SK-N-SH treated with all-trans-retinoic acid at 6 μM for 48 hours (cell line): Measurements from ENCODE around the gene SEC24C.
A peak's percentile ranks its signal among the peaks of the same experiment; 100 is the strongest.

ENCODE experiments used
- ATAC-seq: fragments of 200-7000 bp; cut with Tn5 transposase; 3 replicates; pipeline ENCODE4 v1.9.1; 2020; ENCODE audit warnings: mild to moderate bottlenecking, moderate library complexity
- ARNTL ChIP-seq: fragments of 450-650 bp; formaldehyde crosslinking; IDR thresholded peaks from 2 replicates; pipeline ENCODE4 v1.5.0; 2020; ENCODE audit warnings: low read depth, mild to moderate bottlenecking, moderate library complexity, borderline replicate concordance
- BACH2 ChIP-seq: fragments of 250-450 bp; sonication (Bioruptor Pico); IDR thresholded peaks from 2 replicates; pipeline ENCODE4 v1.9.0; 2021; ENCODE audit warnings: mild to moderate bottlenecking, borderline replicate concordance
- CREB5 ChIP-seq: fragments of 250-450 bp; sonication (Bioruptor Pico); IDR thresholded peaks from 2 replicates; pipeline ENCODE4 v1.5.1; 2020; ENCODE audit warnings: low read depth, mild to moderate bottlenecking, moderate library complexity
- CSDC2 ChIP-seq: fragments of 250-450 bp; sonication (Bioruptor Pico); IDR thresholded peaks from 2 replicates; pipeline ENCODE4 v1.5.0; 2020; ENCODE audit warnings: mild to moderate bottlenecking, moderate library complexity
- CSRNP3 ChIP-seq: fragments of 250-450 bp; sonication (Bioruptor Pico); IDR thresholded peaks from 2 replicates; pipeline ENCODE4 v1.5.1; 2021; ENCODE audit warnings: mild to moderate bottlenecking, moderate library complexity
- ESRRG ChIP-seq: fragments of 250-450 bp; sonication (Bioruptor Pico); IDR thresholded peaks from 2 replicates; pipeline ENCODE4 v1.6.1; 2021; ENCODE audit warnings: mild to moderate bottlenecking
- ISL1 ChIP-seq: fragments of 250-450 bp; sonication (Bioruptor Pico); IDR thresholded peaks from 2 replicates; pipeline ENCODE4 v2.1.2; 2022; ENCODE audit warnings: mild to moderate bottlenecking, moderate library complexity
- OSR1 ChIP-seq: fragments of 250-450 bp; sonication (Bioruptor Pico); IDR thresholded peaks from 2 replicates; pipeline ENCODE4 v1.8.0; 2022; ENCODE audit warnings: moderate library complexity, mild to moderate bottlenecking, inconsistent platforms
- PATZ1 ChIP-seq: fragments of 250-450 bp; sonication (Bioruptor Pico); IDR thresholded peaks from 2 replicates; pipeline ENCODE4 v1.8.0; 2020; ENCODE audit warnings: mild to moderate bottlenecking, moderate library complexity, borderline replicate concordance
- POU6F1 ChIP-seq: fragments of 250-450 bp; sonication (Bioruptor Pico); IDR thresholded peaks from 2 replicates; pipeline ENCODE4 v1.8.0; 2021; ENCODE audit warnings: low read depth, mild to moderate bottlenecking, moderate library complexity, borderline replicate concordance
- RARB ChIP-seq: fragments of 250-450 bp; sonication (Bioruptor Pico); IDR thresholded peaks from 2 replicates; pipeline ENCODE4 v1.8.0; 2021; ENCODE audit warnings: mild to moderate bottlenecking, moderate library complexity
- SNAI2 ChIP-seq: fragments of 250-450 bp; sonication (Bioruptor Pico); IDR thresholded peaks from 2 replicates; pipeline ENCODE4 v1.5.0; 2020; ENCODE audit warnings: mild to moderate bottlenecking, moderate library complexity
- TCF4 ChIP-seq: fragments of 250-450 bp; sonication (Bioruptor Pico); IDR thresholded peaks from 2 replicates; pipeline ENCODE4 v1.8.0; 2021; ENCODE audit warnings: mild to moderate bottlenecking, moderate library complexity, borderline replicate concordance
- TOX ChIP-seq: fragments of 250-450 bp; sonication (Bioruptor Pico); IDR thresholded peaks from 2 replicates; pipeline ENCODE4 v1.8.0; 2021; ENCODE audit warnings: mild to moderate bottlenecking, moderate library complexity, borderline replicate concordance
- ZC3H10 ChIP-seq: fragments of 250-450 bp; sonication (Bioruptor Pico); IDR thresholded peaks from 2 replicates; pipeline ENCODE4 v1.5.1; 2021; ENCODE audit warnings: mild to moderate bottlenecking, moderate library complexity
- ZFP3 ChIP-seq: fragments of 250-450 bp; sonication (Bioruptor Pico); IDR thresholded peaks from 2 replicates; pipeline ENCODE4 v1.5.0; 2020; ENCODE audit warnings: mild to moderate bottlenecking, moderate library complexity
- ZFP30 ChIP-seq: fragments of 450-650 bp; formaldehyde crosslinking; IDR thresholded peaks from 2 replicates; pipeline ENCODE4 v1.5.0; 2022; ENCODE audit warnings: mild to moderate bottlenecking, moderate library complexity
- ZNF565 ChIP-seq: fragments of 450-650 bp; formaldehyde crosslinking; conservative IDR thresholded peaks from 2 replicates; pipeline ENCODE4 v1.5.0; 2020; ENCODE audit warnings: low read depth, mild to moderate bottlenecking, moderate library complexity
- ZNF70 ChIP-seq: fragments of 450-650 bp; formaldehyde crosslinking; IDR thresholded peaks from 2 replicates; pipeline ENCODE4 v1.5.0; 2020; ENCODE audit warnings: mild to moderate bottlenecking, moderate library complexity
- ZNF8 ChIP-seq: fragments of 450-650 bp; formaldehyde crosslinking; IDR thresholded peaks from 2 replicates; pipeline ENCODE4 v1.5.0; 2020; ENCODE audit warnings: mild to moderate bottlenecking, moderate library complexity

Gene SEC24C

GRCh38 chr10:73799899-73800559, 55.9 kb downstream of the SEC24C start:
- TF ChIP-seq CSDC2 (no peak), TCF4 (CRISPR knock-in tag) (no peak), PATZ1 (CRISPR knock-in tag) (no peak), POU6F1 (CRISPR knock-in tag) (no peak), ZNF565 (CRISPR knock-in tag) (no peak), TOX (CRISPR knock-in tag) (no peak), CREB5 (no peak), ZNF8 (CRISPR knock-in tag) (no peak), OSR1 (CRISPR knock-in tag) (no peak), ZNF70 (CRISPR knock-in tag) (no peak)

GRCh38 chr10:73800560-73801252, 56.5 kb downstream of the SEC24C start:
- ATAC-seq: no peak
- no peak for TF ChIP-seq OSR1 (CRISPR knock-in tag)
- TF ChIP-seq ZNF8 (CRISPR knock-in tag): no peak
- TF ChIP-seq POU6F1 (CRISPR knock-in tag): no peak
- TF ChIP-seq TCF4 (CRISPR knock-in tag): no peak
- no peak for TF ChIP-seq ZNF70 (CRISPR knock-in tag)
- TF ChIP-seq ZC3H10 (CRISPR knock-in tag): no peak
- TF ChIP-seq TOX (CRISPR knock-in tag): no peak
- TF ChIP-seq RARB: no peak
- no peak for TF ChIP-seq ESRRG (CRISPR knock-in tag)
- no peak for TF ChIP-seq CSDC2

More at GRCh38 chr10:73799899-73800559, 55.9 kb downstream of the SEC24C start:
- peak; percentile 4; the same call in 2 of the 3 replicates for ATAC-seq

GRCh38 chr10:73801253-73801590, 57.0 kb downstream of the SEC24C start:
- ATAC-seq: no peak

More at GRCh38 chr10:73801253-73801590, 57.0 kb downstream of the SEC24C start:
- TF ChIP-seq ZNF70 (CRISPR knock-in tag): no peak
- no peak for TF ChIP-seq ZFP30
- no peak for TF ChIP-seq ARNTL (CRISPR knock-in tag)
- no peak for TF ChIP-seq OSR1 (CRISPR knock-in tag)
- TF ChIP-seq RARB: no peak
- no peak for TF ChIP-seq ZNF565 (CRISPR knock-in tag)
- no peak for TF ChIP-seq PATZ1 (CRISPR knock-in tag)
- no peak for TF ChIP-seq POU6F1 (CRISPR knock-in tag)
- no peak for TF ChIP-seq TOX (CRISPR knock-in tag)
- no peak for TF ChIP-seq CSRNP3 (CRISPR knock-in tag)
- no peak for TF ChIP-seq CREB5
- TF ChIP-seq SNAI2 (CRISPR knock-in tag): no peak
- TF ChIP-seq BACH2 (CRISPR knock-in tag): no peak
- TF ChIP-seq ZFP3 (CRISPR knock-in tag): no peak
- no peak for TF ChIP-seq ISL1 (CRISPR knock-in tag)
